Posterior vena cava (tissue), 2 donors: Measurements from ENCODE around the gene CEP112. TPM values are rescaled to one million over a fixed set of nuclear protein-coding genes. Genes with fewer than 3 reads are reported as not detected.
"Not testable (repeated sequence)": the region's sequence is repeated elsewhere in the genome, so short reads cannot be mapped to it uniquely, and the experiment has no call there.

Experiments
- DNase-seq: peaks from one replicate; pipeline ENCODE4 v3.0.0-alpha.2; 2020; ENCODE audit warnings: low spot score
- intact Hi-C, 2 donors: fragments of 100-400 bp; cut with DNase I; formaldehyde crosslinking; loops; one replicate each; pipeline versions ENCODE4 v1.14.1 to v1.14.2; 2022 to 2023
- total RNA-seq, 2 donors: library from RNA; stranded (reverse); fragmentation: NEBNext Ultra II Directional; extraction: Animal tissue kit (Norgen Biotek cat#: 25700); gene quantifications; one replicate each; pipeline ENCODE4 v1.2.1, GENCODE V29; 2021
- donor health status: DM: yes; HTN: yes; CAD: no.
- donor health status: DM: yes; HTN: yes; CAD: no.

Gene CEP112
- total RNA-seq, 2 donors from 2014 or later = 27.5 to 33.4 TPM

GRCh38 chr17:66171172-66171571, 20.8 kb downstream of the CEP112 start:
- intact Hi-C loops = loop anchor here in 1 of 2 donors (10.0 kb wide), 1 partner anchor 876 kb away; no protein-coding TSS in a partner anchor
- no peak for DNase-seq

GRCh38 chr17:66169839-66170238, 22.1 kb downstream of the CEP112 start:
- intact Hi-C loops = loop anchor here in 1 of 2 donors (10.0 kb wide), 1 partner anchor 875 kb away; no protein-coding TSS in a partner anchor
- DNase-seq = no peak

DNA sequence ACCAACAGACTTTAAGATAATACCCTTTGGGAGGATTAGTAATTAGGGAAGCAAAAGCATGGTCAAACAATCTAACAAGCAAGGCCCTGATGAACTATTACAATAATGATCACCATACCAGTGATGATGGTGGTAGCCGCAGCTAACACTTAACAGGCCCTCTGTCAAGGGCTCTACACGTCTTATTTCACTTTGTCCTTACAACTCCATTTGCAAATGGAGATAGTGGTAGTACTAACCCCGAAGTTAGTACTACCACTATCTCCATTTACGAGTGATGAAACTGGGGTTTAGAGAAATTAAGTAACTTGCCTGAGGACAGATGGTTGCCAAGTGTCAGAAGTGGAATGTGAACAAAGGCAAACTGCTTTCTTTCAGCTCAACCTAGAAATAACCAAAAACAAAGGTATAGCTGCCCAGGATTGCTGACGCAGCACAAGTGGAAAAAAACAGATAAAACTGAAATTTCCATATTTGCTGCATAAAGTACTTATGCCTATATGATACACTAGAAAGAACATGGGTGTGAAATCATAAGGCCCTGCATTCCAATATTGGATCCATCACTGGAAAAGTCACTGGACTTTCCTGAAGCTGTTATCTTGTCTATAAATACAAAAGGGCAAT, 24.6 kb downstream of the CEP112 start:
- no peak for DNase-seq
- intact Hi-C loops = no loop called here

DNA sequence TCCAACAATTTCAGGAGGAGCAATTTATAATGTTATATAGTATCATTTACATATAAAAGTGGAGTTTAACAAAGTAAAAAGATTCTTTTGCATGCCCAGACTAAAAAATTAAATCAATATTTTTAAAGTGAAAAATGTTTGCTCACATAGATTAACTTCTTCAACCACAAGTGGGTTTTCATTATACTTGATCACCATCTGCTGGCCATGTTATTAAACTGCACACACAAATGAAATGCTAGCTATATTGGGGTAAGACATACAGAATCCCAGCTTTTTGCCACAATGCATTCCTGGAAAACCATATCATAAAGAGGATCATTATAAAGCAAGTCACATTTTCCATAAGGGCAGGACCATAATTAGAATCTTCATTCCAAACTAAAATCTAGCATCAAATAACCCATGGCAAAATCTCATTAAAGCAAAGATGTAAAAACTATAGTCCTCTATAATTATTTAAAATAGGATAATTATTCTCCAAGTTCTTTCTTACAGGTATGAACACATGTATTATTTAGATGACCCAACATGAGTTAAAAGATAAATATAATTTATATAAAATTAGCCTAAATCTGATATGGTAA, 26.3 kb downstream of the CEP112 start:
- DNase-seq = no peak
- intact Hi-C loops = no loop called here

- DNase-seq, intact Hi-C loops: not testable (repeated sequence)
These were observed 36.9 kb downstream of the CEP112 start for GRCh38 chr17:66155055-66155454.

DNA sequence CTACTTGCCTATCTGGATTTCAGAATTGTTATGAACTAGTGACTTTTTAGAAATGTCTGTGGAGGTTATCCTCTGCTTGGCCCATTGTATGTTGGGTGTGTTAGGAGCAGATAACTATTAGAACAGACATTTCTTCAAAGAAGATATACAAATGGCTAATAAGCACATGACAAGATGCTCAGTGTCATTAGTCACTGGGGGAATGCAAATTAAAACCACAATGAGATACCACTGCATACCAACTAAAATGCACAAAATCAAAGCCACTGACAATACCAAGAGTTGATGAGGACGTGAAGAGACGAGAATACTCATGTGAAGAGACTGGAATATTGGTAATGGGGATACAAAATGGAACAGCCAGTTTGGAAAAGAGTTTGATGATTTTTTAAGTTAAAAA, 39.2 kb downstream of the CEP112 start:
- intact Hi-C loops = no loop called here
- no peak for DNase-seq

GRCh38 chr17:66150708-66151107, 41.2 kb downstream of the CEP112 start:
- DNase-seq = no peak
- intact Hi-C loops = no loop called here

GRCh38 chr17:66149562-66149961, 42.4 kb downstream of the CEP112 start:
- no peak for DNase-seq
- intact Hi-C loops = no loop called here

GRCh38 chr17:66146394-66146793, 45.5 kb downstream of the CEP112 start:
- no peak for DNase-seq
- intact Hi-C loops = no loop called here

GRCh38 chr17:66143657-66144282, 48.2 kb downstream of the CEP112 start:
- intact Hi-C loops = no loop called here
- no peak for DNase-seq

DNA sequence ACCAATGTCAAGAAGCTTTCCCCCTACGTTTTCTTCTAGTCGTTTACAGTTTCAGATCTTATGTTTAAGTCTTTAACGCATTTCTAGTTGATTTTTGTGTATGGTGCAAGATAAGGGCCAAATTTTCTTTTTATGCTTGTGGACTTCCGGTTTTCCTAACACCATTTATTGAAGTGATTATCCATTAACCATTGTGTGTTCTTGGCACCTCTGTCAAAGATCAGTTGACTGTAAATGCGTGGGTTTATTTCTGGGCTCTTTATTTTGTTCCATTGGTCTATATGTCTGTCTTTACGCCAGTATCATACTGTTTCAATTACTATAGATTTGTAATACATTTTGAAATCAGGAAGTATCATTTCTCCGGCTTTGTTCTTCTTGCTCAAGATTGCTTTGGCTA, 49.5 kb downstream of the CEP112 start:
- intact Hi-C loops = no loop called here
- DNase-seq = no peak

GRCh38 chr17:66138120-66138519, 53.8 kb downstream of the CEP112 start:
- intact Hi-C loops = no loop called here
- DNase-seq = no peak

DNA sequence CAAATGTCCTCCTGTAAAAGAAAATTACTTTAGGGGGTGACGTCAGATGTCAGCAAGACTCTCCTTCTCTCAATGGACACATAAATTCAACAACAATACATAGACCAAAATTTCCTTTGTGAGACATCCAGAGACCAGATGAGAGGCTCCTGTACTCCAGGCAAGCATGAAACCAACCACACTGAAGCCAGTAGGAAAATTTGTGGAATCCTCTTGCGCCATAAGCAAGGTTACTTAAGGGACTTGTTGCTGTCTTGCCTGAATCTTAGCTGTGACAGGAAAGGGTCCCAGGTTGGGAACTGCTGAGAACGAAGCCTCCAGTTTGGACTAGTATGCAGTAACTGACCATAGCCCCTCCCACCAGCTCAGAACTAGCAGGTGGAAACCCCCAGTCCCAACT, 56.0 kb downstream of the CEP112 start:
- no peak for DNase-seq
- intact Hi-C loops = no loop called here

DNA sequence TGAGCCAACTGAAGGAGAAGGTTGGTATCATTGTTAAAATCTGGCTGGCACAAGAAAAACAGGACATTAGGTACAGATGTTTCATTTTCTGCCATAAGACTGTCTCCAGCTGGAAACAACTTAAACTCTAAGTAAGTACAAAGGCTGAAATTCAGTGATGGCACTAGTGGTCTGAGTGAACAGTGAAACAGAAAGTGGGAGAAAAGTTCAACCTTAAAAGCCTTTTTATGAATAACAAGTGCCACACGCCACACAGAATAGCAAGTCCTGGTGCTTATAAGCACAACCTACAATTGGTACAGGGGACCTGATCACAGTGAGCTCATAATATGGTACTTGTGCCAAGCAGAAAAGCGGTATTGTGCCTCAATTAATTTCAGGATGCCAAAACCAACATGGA, 56.7 kb downstream of the CEP112 start:
- intact Hi-C loops = no loop called here
- DNase-seq = no peak

GRCh38 chr17:66129759-66130158, 62.2 kb downstream of the CEP112 start:
- intact Hi-C loops = no loop called here
- DNase-seq = no peak

DNA sequence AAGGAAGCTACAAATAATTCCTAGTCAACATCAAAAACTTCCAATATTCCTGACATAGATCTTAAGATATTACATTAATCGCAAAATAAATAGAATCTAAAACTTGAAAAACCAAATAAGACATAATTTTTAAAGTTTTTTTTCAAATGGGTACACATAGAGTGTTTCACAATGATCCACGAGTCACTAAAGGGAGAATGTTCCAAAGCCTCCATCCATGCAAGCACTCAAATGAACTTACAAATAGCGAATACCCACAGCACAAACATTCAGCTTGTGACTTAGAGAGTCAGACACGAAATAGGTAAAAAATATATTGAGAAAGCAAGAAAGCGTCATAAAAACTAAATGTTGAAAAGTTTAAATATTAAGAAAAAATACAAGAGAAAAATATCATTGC, 65.7 kb downstream of the CEP112 start:
- intact Hi-C loops = no loop called here
- no peak for DNase-seq

DNA sequence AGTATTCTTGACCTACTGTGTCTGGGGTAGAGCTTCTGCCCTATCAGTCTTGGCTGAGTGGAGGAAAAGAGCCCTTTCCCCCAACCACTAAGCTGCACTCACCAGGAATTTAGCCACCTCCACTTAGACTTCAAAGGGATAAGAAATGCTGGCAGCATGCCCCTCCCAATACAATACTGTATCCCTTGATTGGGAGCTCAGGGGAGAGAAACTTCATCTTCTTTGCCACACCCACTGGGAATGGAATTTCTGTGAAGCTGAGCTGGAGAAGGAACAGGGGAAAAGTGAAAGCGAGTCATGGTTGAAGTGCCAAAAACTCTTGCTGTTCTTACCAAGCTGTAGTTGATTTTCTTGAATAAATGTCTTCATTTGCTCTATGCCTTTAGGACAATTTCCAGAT, 68.8 kb downstream of the CEP112 start:
- no peak for DNase-seq
- intact Hi-C loops = loop anchor here in 1 of 2 donors (5.0 kb wide), 1 partner anchor 1234 kb away; no protein-coding TSS in a partner anchor

DNA sequence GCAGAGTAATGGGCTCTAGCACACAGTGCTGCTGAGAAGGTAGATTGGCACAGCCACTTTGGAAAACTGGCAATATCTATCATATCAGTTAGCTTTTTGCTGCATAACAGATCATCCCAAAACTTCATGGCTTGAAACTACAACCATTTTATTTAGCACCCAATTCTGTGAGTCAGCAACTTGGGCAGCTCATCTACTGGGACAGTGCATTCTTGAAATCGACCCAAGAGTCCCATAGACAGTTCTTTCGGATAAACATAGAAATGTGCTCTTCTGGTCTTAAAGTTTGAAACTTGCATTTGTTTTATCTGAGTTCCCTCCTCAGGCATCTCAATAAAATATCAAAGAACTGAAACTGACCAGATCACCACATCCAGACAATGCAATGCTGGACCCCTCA, 76.7 kb downstream of the CEP112 start:
- DNase-seq = no peak
- intact Hi-C loops = no loop called here

GRCh38 chr17:66114609-66115008, 77.3 kb downstream of the CEP112 start:
- intact Hi-C loops = no loop called here
- DNase-seq = no peak

GRCh38 chr17:66107731-66108130, 84.2 kb downstream of the CEP112 start:
- intact Hi-C loops = no loop called here
- no peak for DNase-seq

- intact Hi-C loops = loop anchor here in 1 of 2 donors (5.0 kb wide), 1 partner anchor 564 kb away; no protein-coding TSS in a partner anchor
These were observed 93.9 kb downstream of the CEP112 start for GRCh38 chr17:66098040-66098439.

More at GRCh38 chr17:66098040-66098439, 93.9 kb downstream of the CEP112 start:
- DNase-seq = no peak
